ENCODE data around the gene ELK4.

ELK4 gene

DNA sequence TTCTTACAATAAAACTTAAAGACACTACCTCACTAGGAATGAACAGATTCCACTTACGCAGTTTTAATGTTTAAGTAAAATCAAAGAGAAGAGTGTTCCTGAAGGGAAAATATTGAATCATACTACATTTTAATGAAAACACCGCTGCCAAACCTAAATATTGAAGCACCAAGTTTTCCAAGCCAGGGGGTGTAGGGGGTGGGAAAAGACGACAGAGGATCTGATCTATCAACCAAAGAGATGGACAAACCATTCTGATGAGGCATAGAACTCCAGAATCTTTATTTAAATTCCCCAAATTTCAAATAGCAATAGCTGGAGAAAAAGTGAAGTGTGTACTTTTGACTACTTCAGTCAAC lies 1.2 kb downstream of the ELK4 start:
- peak overlapping the region; percentile 54 for H3K4me3 ChIP-seq (replicated peaks; ENCODE audit: low read depth, low read length)
- DNase-seq (ENCODE audit: extremely low read depth, low read depth), result no peak
- TF ChIP-seq, protein P1, sequence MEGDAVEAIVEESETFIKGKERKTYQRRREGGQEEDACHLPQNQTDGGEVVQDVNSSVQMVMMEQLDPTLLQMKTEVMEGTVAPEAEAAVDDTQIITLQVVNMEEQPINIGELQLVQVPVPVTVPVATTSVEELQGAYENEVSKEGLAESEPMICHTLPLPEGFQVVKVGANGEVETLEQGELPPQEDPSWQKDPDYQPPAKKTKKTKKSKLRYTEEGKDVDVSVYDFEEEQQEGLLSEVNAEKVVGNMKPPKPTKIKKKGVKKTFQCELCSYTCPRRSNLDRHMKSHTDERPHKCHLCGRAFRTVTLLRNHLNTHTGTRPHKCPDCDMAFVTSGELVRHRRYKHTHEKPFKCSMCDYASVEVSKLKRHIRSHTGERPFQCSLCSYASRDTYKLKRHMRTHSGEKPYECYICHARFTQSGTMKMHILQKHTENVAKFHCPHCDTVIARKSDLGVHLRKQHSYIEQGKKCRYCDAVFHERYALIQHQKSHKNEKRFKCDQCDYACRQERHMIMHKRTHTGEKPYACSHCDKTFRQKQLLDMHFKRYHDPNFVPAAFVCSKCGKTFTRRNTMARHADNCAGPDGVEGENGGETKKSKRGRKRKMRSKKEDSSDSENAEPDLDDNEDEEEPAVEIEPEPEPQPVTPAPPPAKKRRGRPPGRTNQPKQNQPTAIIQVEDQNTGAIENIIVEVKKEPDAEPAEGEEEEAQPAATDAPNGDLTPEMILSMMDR (IDR thresholded peaks at IDR 0.05; ENCODE audit: low read depth, low read length, missing control alignments), result no peak

DNA sequence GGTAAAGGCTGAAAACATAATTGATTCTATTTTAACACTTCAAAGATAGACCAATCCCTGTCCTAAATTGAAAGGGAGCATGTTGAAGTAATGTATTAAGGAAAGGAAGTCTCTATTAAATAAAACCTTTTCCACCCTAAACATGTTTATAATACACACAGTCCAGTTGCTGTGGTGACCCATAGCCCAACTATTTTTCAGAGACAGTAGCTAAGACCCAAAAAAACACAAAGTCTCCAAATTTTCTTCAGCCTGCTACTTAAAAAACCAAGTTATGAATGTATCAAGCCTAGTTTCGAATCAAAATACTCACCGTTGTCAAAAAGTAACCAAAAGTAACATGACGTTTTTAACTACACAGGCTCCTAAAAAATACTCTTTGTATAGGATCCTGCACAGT lies 1.6 kb downstream of the ELK4 start:
- TF ChIP-seq, protein P1 (IDR thresholded peaks at IDR 0.05; ENCODE audit: low read depth, low read length, missing control alignments), result no peak
- peak overlapping the region; percentile 54 for H3K4me3 ChIP-seq (replicated peaks; ENCODE audit: low read depth, low read length)
- no peak for DNase-seq (ENCODE audit: extremely low read depth, low read depth)

DNA sequence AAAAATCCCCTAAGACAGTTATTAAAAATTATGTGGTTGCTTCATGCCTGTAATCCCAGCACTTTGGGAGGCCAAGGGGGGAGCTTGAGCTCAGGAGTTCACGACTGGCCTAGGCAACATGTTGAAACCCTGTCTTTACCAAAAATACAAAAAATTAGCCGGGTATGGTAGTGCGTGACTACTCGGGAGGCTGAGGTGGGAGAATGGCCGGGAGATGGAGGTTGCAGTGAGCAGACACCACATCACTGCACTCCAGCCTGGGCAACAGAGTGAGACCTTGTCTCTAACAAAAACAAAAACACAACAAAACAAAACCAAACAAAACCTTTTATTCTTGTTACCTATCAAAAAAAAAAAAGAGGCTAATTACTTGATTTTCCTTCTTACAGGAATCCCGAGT lies 2.1 kb downstream of the ELK4 start:
- peak overlapping the region; percentile 54 for H3K4me3 ChIP-seq (replicated peaks; ENCODE audit: low read depth, low read length)
- TF ChIP-seq, protein P1 (IDR thresholded peaks at IDR 0.05; ENCODE audit: low read depth, low read length, missing control alignments), result no peak
- no peak for DNase-seq (ENCODE audit: extremely low read depth, low read depth)

DNA sequence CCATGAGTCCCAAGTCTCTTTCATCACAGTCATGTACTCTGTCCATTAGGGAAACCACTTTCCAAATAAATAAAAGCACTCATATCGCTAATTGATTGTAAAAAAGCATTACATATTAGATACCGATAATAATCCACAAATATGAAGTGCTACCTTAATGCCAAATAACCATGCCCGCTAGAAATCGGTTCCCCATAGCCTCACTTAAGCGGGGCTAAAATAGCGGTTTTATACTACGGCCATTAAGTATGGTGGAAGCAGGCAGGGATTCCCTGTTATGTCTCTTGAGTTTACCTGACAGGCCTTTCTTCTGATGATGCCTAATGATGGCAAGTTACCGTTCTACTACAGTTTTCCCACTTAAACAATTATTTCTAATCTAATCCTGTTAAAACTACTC lies 3.9 kb downstream of the ELK4 start:
- H3K4me3 ChIP-seq (replicated peaks; ENCODE audit: low read depth, low read length), result no peak overlapping the region
- TF ChIP-seq, protein P1 (IDR thresholded peaks at IDR 0.05; ENCODE audit: low read depth, low read length, missing control alignments), result no peak
- no peak for DNase-seq (ENCODE audit: extremely low read depth, low read depth)

DNA sequence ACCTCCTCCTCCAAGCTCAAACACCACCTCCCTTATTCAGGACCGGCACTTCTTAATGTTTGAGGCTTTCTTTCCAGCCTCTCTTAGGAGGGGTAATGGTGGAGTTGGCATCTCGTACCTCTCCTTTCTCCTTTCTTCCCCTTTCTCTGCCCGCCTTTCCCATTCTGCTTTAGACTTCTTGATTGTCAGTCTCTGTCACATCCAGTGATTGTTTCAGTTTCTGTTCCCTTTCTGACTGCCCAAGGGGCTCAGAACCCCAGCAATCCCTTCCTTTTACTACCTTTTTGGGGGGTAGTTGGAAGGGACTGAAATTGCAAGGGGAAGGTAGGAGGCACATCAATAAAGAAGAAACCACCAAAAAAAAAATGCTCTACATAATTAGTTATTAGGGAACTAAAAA lies 5.6 kb downstream of the ELK4 start:
- TF ChIP-seq, protein P1 (IDR thresholded peaks at IDR 0.05; ENCODE audit: low read depth, low read length, missing control alignments), result no peak
- no peak overlapping the region for H3K4me3 ChIP-seq (replicated peaks; ENCODE audit: low read depth, low read length)
- DNase-seq (ENCODE audit: extremely low read depth, low read depth), result no peak

DNA sequence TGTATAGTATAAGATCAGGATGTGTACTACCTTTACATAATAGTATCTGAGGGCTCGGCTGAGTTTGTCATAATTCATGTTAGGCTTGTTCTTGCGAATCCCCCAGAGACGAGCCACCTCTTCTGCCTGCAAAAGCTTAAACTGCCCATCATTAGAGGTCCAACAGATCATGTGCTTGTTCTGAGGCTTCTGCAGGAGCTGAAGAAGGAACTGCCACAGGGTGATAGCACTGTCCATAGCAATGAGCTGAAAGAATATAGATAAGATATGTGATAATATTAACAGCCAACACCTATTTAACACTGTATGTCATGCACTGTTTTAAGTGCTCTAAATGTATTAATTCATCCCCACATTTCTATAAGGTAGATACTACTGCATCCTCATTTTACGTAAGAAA lies 8.2 kb downstream of the ELK4 start:
- no peak for DNase-seq (ENCODE audit: extremely low read depth, low read depth)
- H3K4me3 ChIP-seq (replicated peaks; ENCODE audit: low read depth, low read length), result no peak overlapping the region
- TF ChIP-seq, protein P1 (IDR thresholded peaks at IDR 0.05; ENCODE audit: low read depth, low read length, missing control alignments), result no peak

DNA sequence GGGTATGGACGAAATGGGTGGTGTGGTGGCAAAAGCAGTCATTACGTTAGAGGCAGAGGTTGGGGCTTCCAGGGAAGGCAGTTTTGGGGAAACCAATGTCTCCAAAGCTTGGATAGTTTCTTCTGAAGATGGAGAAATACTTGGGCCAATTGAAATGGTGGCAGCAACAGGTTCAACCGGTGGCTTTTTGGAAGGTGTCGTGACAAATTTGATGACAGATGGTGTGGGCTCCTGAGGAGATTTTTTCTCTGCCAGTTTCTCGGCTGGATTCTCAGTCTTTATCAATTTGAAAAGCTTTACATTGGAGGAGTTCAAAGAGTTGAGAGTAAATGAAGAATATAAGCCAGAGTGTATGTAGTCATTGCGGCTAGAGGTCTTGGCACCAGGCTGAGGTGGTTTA lies 11.5 kb downstream of the ELK4 start:
- no peak for DNase-seq (ENCODE audit: extremely low read depth, low read depth)
- TF ChIP-seq, protein P1 (IDR thresholded peaks at IDR 0.05; ENCODE audit: low read depth, low read length, missing control alignments), result no peak
- no peak overlapping the region for H3K4me3 ChIP-seq (replicated peaks; ENCODE audit: low read depth, low read length)
